ENCODE results near the gene CABLES1. TPM values are rescaled to one million over a fixed set of nuclear protein-coding genes. Genes with fewer than 3 reads are reported as not detected.

The CABLES1 gene
- polyA plus RNA-seq, 1 of the 3 experiments (the other 2 are of a cell fraction): 2.2 TPM

DNA sequence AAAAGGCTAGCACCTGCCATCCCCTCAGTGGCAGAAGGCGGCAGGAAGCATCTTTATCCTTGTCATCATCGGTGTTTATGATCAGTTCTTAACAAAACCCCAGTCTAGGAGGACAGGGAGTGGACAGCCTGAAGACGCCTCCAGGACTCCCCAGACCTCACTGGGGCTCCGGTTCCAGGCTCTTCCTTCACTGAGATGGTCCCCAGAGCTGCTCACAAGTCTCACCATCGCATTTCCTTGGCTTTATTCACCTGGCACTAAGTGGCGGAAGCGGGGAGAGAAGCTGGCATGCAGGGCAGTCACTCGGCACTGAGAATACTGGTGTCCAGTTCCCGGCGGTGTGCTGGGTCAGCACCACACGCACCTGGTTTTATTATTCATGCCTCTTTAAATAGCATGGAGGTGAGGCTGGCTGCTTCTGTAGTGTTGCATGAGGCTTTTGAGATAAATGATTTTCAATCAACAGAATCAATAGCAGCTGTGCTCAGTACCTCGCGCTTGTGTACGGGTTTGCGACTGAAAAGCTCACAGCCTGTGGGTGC, 68.7 kb downstream of the CABLES1 start:
- Histone ChIP-seq H3K36me3 (replicated peaks in 1 of 2; ENCODE audit: control insufficient read depth in 1 of 2, insufficient read depth in 2 of 2, low read length in 1 of 2) (peaks cover 0 to 9% of the 10 kb centered on the region in 2 experiments), H3K27ac (ENCODE audit: low read depth in 2 of 2, low read length in 1 of 2) (no peak overlapping the region), H3K79me2 (ENCODE audit: insufficient read depth) (no peaks in the 10 kb centered on the region), H3K27me3 (ENCODE audit: insufficient read depth) (no peaks in the 10 kb centered on the region), H3K9me2 (no peaks in the 10 kb centered on the region), H3K4me1 (ENCODE audit: control insufficient read depth in 1 of 2, insufficient read depth in 2 of 2, low read depth in 1 of 2, low read length in 1 of 2) (peaks cover 0 to 19% of the 10 kb centered on the region in 2 experiments; a peak in 2 of 4 replicates), H3K4me2 (no peak overlapping the region), H3K4me3 (ENCODE audit: low read depth in 2 of 2, low read length in 1 of 2) (no peak overlapping the region), H3K9me3 (no peaks in the 10 kb centered on the region), H3F3A (replicated peaks; ENCODE audit: insufficient read depth) (no peaks in the 10 kb centered on the region), H2AFZ (ENCODE audit: low read depth) (no peak overlapping the region), H3K9ac (no peak overlapping the region), H4K20me1 (ENCODE audit: insufficient read depth) (no peaks in the 10 kb centered on the region)
- ChIA-PET CTCF (interaction anchor here (1.3 kb wide), 2 partner anchors 31 to 49 kb away, joined by 4 read pairs; no protein-coding TSS in a partner anchor), POLR2A (no interaction called here)
- no peak for TF ChIP-seq YY1 (IDR thresholded peaks at IDR 0.05; ENCODE audit: low read depth)
- TF ChIP-seq RCOR1 (IDR thresholded peaks at IDR 0.05; ENCODE audit: low read length): no peak
- TF ChIP-seq, protein P1, sequence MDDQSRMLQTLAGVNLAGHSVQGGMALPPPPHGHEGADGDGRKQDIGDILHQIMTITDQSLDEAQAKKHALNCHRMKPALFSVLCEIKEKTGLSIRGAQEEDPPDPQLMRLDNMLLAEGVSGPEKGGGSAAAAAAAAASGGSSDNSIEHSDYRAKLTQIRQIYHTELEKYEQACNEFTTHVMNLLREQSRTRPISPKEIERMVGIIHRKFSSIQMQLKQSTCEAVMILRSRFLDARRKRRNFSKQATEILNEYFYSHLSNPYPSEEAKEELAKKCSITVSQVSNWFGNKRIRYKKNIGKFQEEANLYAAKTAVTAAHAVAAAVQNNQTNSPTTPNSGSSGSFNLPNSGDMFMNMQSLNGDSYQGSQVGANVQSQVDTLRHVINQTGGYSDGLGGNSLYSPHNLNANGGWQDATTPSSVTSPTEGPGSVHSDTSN (IDR thresholded peaks at IDR 0.05): no peak
- no peak for TF ChIP-seq CHD2 (IDR thresholded peaks at IDR 0.05; ENCODE audit: low read length, partially characterized antibody)
- TF ChIP-seq TEAD4 (IDR thresholded peaks at IDR 0.05; ENCODE audit: borderline replicate concordance, insufficient read depth): no peak
- TF ChIP-seq FOSL2 (IDR thresholded peaks at IDR 0.05; ENCODE audit: borderline replicate concordance, low read depth): no peak
- TF ChIP-seq MEF2A (IDR thresholded peaks at IDR 0.05; ENCODE audit: borderline replicate concordance, low read depth): no peak
- no peak for TF ChIP-seq NRF1 (IDR thresholded peaks at IDR 0.05; ENCODE audit: low read depth, low read length)
- no peak for TF ChIP-seq EZH2phosphoT487 (IDR thresholded peaks at IDR 0.05; ENCODE audit: borderline replicate concordance, low read depth)
- no peak for TF ChIP-seq GATA2 (CRISPR knock-in tag; IDR thresholded peaks at IDR 0.05)
- no peak for TF ChIP-seq SIN3A (IDR thresholded peaks at IDR 0.05; ENCODE audit: borderline replicate concordance, low read depth, low read length)
- no peak for TF ChIP-seq RXRA (IDR thresholded peaks at IDR 0.05; ENCODE audit: borderline replicate concordance, low read depth)
- TF ChIP-seq, protein P2, sequence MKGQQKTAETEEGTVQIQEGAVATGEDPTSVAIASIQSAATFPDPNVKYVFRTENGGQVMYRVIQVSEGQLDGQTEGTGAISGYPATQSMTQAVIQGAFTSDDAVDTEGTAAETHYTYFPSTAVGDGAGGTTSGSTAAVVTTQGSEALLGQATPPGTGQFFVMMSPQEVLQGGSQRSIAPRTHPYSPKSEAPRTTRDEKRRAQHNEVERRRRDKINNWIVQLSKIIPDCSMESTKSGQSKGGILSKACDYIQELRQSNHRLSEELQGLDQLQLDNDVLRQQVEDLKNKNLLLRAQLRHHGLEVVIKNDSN (IDR thresholded peaks at IDR 0.05; ENCODE audit: borderline replicate concordance, low read depth): no peak
- TF ChIP-seq TAF1 (IDR thresholded peaks at IDR 0.05; ENCODE audit: borderline replicate concordance, low read depth, low read length): no peak
- TF ChIP-seq SMC3 (IDR thresholded peaks at IDR 0.05; ENCODE audit: low read depth, low read length): no peak
- 93% methylated on average over 11 of the region's 15 CpGs for WGBS (ENCODE audit: low lambda C conversion rate)
- no peak for DNase-seq

DNA sequence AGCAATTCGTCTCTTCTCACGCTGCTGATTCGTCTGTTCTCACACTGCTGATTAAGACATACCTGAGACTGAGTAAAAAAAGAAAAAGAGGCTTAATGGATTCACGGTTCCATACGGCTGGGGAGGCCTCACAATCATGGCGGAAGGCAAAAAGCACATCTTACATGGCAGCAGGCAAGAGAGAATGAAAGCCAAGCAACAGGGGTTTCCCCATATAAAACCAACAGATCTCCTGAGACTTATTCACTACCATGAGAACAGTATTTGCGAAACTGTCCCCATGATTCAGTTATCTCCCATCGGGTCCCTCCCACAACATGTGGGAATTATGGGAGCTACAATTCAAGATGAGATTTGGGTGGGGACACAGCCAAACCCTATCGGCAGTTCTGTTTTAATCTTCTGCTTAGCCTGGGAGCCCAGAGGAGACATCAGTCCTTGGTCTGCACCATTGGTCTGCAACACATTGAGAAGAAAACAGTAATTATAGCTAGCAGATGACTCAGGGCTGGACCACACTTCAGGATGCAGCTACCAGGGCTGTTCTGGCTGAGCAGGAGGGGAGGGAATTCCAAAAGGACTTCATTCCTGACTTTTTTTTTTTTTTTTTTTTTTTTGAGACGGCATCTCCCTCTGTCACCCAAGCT, 69.4 kb downstream of the CABLES1 start:
- ChIA-PET POLR2A (interaction anchor here (0.7 kb wide), 1 partner anchor 154 kb away, joined by 3 read pairs; no protein-coding TSS in a partner anchor), CTCF (interaction anchor here (1.3 kb wide), 2 partner anchors 31 to 49 kb away, joined by 4 read pairs; no protein-coding TSS in a partner anchor)
- Histone ChIP-seq H4K20me1 (ENCODE audit: insufficient read depth) (no peaks in the 10 kb centered on the region), H3K4me3 (ENCODE audit: low read depth in 2 of 2, low read length in 1 of 2) (no peak overlapping the region), H3K4me1 (ENCODE audit: control insufficient read depth in 1 of 2, insufficient read depth in 2 of 2, low read depth in 1 of 2, low read length in 1 of 2) (peaks cover 0 to 19% of the 10 kb centered on the region in 2 experiments; a peak in 2 of 4 replicates), H2AFZ (ENCODE audit: low read depth) (no peak overlapping the region), H3K36me3 (replicated peaks in 1 of 2; ENCODE audit: control insufficient read depth in 1 of 2, insufficient read depth in 2 of 2, low read length in 1 of 2) (peaks cover 0 to 9% of the 10 kb centered on the region in 2 experiments), H3K27me3 (ENCODE audit: insufficient read depth) (no peaks in the 10 kb centered on the region), H3K9me2 (no peaks in the 10 kb centered on the region), H3F3A (replicated peaks; ENCODE audit: insufficient read depth) (no peaks in the 10 kb centered on the region), H3K9ac (no peak overlapping the region), H3K79me2 (ENCODE audit: insufficient read depth) (no peaks in the 10 kb centered on the region), H3K9me3 (no peaks in the 10 kb centered on the region), H3K4me2 (no peak overlapping the region), H3K27ac (ENCODE audit: low read depth in 2 of 2, low read length in 1 of 2) (no peak overlapping the region)
- TF ChIP-seq, protein P3, sequence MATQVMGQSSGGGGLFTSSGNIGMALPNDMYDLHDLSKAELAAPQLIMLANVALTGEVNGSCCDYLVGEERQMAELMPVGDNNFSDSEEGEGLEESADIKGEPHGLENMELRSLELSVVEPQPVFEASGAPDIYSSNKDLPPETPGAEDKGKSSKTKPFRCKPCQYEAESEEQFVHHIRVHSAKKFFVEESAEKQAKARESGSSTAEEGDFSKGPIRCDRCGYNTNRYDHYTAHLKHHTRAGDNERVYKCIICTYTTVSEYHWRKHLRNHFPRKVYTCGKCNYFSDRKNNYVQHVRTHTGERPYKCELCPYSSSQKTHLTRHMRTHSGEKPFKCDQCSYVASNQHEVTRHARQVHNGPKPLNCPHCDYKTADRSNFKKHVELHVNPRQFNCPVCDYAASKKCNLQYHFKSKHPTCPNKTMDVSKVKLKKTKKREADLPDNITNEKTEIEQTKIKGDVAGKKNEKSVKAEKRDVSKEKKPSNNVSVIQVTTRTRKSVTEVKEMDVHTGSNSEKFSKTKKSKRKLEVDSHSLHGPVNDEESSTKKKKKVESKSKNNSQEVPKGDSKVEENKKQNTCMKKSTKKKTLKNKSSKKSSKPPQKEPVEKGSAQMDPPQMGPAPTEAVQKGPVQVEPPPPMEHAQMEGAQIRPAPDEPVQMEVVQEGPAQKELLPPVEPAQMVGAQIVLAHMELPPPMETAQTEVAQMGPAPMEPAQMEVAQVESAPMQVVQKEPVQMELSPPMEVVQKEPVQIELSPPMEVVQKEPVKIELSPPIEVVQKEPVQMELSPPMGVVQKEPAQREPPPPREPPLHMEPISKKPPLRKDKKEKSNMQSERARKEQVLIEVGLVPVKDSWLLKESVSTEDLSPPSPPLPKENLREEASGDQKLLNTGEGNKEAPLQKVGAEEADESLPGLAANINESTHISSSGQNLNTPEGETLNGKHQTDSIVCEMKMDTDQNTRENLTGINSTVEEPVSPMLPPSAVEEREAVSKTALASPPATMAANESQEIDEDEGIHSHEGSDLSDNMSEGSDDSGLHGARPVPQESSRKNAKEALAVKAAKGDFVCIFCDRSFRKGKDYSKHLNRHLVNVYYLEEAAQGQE (IDR thresholded peaks at IDR 0.05; ENCODE audit: low read depth, low read length): no peak
- TF ChIP-seq, protein P4, sequence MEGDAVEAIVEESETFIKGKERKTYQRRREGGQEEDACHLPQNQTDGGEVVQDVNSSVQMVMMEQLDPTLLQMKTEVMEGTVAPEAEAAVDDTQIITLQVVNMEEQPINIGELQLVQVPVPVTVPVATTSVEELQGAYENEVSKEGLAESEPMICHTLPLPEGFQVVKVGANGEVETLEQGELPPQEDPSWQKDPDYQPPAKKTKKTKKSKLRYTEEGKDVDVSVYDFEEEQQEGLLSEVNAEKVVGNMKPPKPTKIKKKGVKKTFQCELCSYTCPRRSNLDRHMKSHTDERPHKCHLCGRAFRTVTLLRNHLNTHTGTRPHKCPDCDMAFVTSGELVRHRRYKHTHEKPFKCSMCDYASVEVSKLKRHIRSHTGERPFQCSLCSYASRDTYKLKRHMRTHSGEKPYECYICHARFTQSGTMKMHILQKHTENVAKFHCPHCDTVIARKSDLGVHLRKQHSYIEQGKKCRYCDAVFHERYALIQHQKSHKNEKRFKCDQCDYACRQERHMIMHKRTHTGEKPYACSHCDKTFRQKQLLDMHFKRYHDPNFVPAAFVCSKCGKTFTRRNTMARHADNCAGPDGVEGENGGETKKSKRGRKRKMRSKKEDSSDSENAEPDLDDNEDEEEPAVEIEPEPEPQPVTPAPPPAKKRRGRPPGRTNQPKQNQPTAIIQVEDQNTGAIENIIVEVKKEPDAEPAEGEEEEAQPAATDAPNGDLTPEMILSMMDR (IDR thresholded peaks at IDR 0.05): no peak
- WGBS (ENCODE audit: low lambda C conversion rate): 91% methylated on average over 10 of the region's 10 CpGs
- no peak for DNase-seq
